Measurements from ENCODE around the gene FMNL2.

FMNL2 gene

DNA sequence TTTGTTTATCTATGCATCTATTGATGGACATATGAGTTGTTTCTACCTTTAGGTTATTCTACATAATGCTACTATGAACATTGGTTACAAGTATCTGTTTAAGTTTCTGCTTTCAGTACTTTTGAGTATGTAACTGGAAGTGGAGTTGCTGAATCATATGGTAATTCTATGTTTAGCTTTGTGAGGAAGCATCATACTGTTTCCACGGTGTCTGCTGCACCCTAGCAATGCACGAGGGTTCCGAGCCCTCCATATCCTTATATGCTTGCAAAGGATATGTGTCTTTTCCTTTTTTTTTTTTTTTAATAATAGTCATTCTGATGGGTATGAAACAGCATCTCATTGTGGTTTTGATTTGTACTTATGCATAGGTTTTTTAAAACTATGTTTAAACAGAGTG is 83.7 kb downstream of the FMNL2 start:
- H2BK15ac ChIP-seq (ENCODE audit: low read depth, poor library complexity, severe bottlenecking) = no peak overlapping the region
- no peak overlapping the region for H2BK5ac ChIP-seq (ENCODE audit: low read depth, low read length, poor library complexity, severe bottlenecking)
- no peak overlapping the region for H3K27ac ChIP-seq (ENCODE audit: low read length, poor library complexity, severe bottlenecking)
- no peak overlapping the region for H2BK120ac ChIP-seq (ENCODE audit: low read depth, low read length)
- DNase-seq = peak; percentile 42
- H3K23ac ChIP-seq (ENCODE audit: low read length in 2 of 2) = no peak overlapping the region
- H3K9me3 ChIP-seq (ENCODE audit: control insufficient read depth, low read length) = no peaks in the 10 kb centered on the region
- peaks cover 10% of the 10 kb centered on the region for H3K4me1 ChIP-seq (ENCODE audit: control insufficient read depth, insufficient read depth, low read depth, low read length)
- H2BK12ac ChIP-seq (ENCODE audit: low read length in 2 of 2) = no peak overlapping the region
- H3K4me3 ChIP-seq (ENCODE audit: insufficient read depth in 1 of 2, low read depth in 1 of 2, low read length in 2 of 2) = no peak overlapping the region
- H3K27me3 ChIP-seq (ENCODE audit: control insufficient read depth in 1 of 2, insufficient read depth in 1 of 2, low read length in 2 of 2) = no peaks in the 10 kb centered on the region
- H3K4me2 ChIP-seq (ENCODE audit: low read length, poor library complexity, severe bottlenecking) = no peak overlapping the region
- no peaks in the 10 kb centered on the region for H3K36me3 ChIP-seq (ENCODE audit: control insufficient read depth in 1 of 2, insufficient read depth in 2 of 2, low read depth in 1 of 2, low read length in 2 of 2)
- H2AFZ ChIP-seq (ENCODE audit: low read depth, low read length) = no peak overlapping the region
- 86% methylated on average over 1 of the region's 3 CpGs for WGBS
- peaks cover 21% of the 10 kb centered on the region for H3K79me1 ChIP-seq (replicated peaks; ENCODE audit: low read length, poor library complexity, severe bottlenecking)
- no peak overlapping the region for H3K14ac ChIP-seq (ENCODE audit: low read length in 2 of 2)
- no peak overlapping the region for H3K4ac ChIP-seq (ENCODE audit: low read depth in 1 of 2, low read length in 2 of 2)
- no peak overlapping the region for H4K91ac ChIP-seq (ENCODE audit: low read length)
- H2AK5ac ChIP-seq (ENCODE audit: low read length, severe bottlenecking) = no peak overlapping the region
- H3K18ac ChIP-seq (ENCODE audit: low read depth in 1 of 2, low read length in 2 of 2) = no peak overlapping the region
- H4K8ac ChIP-seq (ENCODE audit: low read length) = no peak overlapping the region
- no peak overlapping the region for H3K9ac ChIP-seq (ENCODE audit: low read length)

DNA sequence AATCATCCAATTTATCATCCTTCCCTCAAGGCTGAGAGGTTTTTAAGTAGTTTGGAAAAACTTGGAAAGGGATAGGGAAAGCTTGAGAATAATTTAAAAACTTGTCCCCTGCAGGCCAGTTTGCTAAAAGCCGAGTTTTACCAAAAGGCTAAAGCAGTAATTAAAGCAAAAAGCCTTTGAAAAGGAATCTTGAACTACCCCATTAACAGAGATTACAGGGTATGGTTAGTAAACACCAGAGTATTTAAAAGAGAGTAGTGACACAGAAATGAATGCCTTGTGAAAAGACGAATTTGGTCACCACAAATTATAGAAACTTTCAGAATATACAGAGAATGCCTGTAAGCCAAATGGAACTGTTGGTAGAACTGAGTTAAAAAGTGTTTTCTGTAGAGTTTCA is 85.0 kb downstream of the FMNL2 start:
- no peak overlapping the region for H2AFZ ChIP-seq (ENCODE audit: low read depth, low read length)
- H3K27me3 ChIP-seq (ENCODE audit: control insufficient read depth in 1 of 2, insufficient read depth in 1 of 2, low read length in 2 of 2) = no peaks in the 10 kb centered on the region
- H3K4ac ChIP-seq (ENCODE audit: low read depth in 1 of 2, low read length in 2 of 2) = no peak overlapping the region
- no peak overlapping the region for H2BK15ac ChIP-seq (ENCODE audit: low read depth, poor library complexity, severe bottlenecking)
- no peak overlapping the region for H2BK5ac ChIP-seq (ENCODE audit: low read depth, low read length, poor library complexity, severe bottlenecking)
- no peak overlapping the region for H4K8ac ChIP-seq (ENCODE audit: low read length)
- no peak overlapping the region for H2BK120ac ChIP-seq (ENCODE audit: low read depth, low read length)
- no peak overlapping the region for H3K18ac ChIP-seq (ENCODE audit: low read depth in 1 of 2, low read length in 2 of 2)
- no peaks in the 10 kb centered on the region for H3K9me3 ChIP-seq (ENCODE audit: control insufficient read depth, low read length)
- no peak overlapping the region for H3K4me3 ChIP-seq (ENCODE audit: insufficient read depth in 1 of 2, low read depth in 1 of 2, low read length in 2 of 2)
- H3K36me3 ChIP-seq (ENCODE audit: control insufficient read depth in 1 of 2, insufficient read depth in 2 of 2, low read depth in 1 of 2, low read length in 2 of 2) = no peaks in the 10 kb centered on the region
- H3K4me2 ChIP-seq (ENCODE audit: low read length, poor library complexity, severe bottlenecking) = no peak overlapping the region
- no CpG with 5 or more reads among the region's 2 CpGs for WGBS
- peaks cover 17% of the 10 kb centered on the region for H3K79me1 ChIP-seq (replicated peaks; ENCODE audit: low read length, poor library complexity, severe bottlenecking)
- DNase-seq = no peak
- H3K27ac ChIP-seq (ENCODE audit: low read length, poor library complexity, severe bottlenecking) = no peak overlapping the region
- H2BK12ac ChIP-seq (ENCODE audit: low read length in 2 of 2) = no peak overlapping the region
- H2AK5ac ChIP-seq (ENCODE audit: low read length, severe bottlenecking) = no peak overlapping the region
- peaks cover 10% of the 10 kb centered on the region for H3K4me1 ChIP-seq (ENCODE audit: control insufficient read depth, insufficient read depth, low read depth, low read length)
- peak overlapping the region; percentile 1 for H3K9ac ChIP-seq (ENCODE audit: low read length)
- H3K23ac ChIP-seq (ENCODE audit: low read length in 2 of 2) = no peak overlapping the region
- no peak overlapping the region for H3K14ac ChIP-seq (ENCODE audit: low read length in 2 of 2)
- no peak overlapping the region for H4K91ac ChIP-seq (ENCODE audit: low read length)

DNA sequence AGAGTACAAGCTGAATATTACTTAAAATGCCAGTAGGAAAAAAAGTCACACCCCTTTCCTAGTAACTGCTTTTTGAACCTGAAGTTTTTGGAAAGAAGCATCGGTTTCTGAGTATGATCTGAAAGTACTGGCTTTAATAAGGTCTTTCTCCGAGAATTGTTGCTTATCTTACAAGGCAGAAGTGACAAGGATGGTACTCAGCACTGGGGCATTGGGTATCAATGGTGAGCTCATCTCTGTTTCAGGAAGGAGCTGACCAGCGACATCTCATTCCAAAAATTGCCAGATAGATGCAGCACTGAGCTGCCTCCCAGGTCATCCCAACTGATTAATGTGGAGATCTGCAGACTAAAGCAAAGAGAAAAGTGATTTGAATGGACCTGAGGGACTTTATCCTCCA is 85.4 kb downstream of the FMNL2 start:
- no peak overlapping the region for H3K18ac ChIP-seq (ENCODE audit: low read depth in 1 of 2, low read length in 2 of 2)
- WGBS = 95% methylated on average over 3 of the region's 3 CpGs
- no peak overlapping the region for H4K91ac ChIP-seq (ENCODE audit: low read length)
- no peak overlapping the region for H3K23ac ChIP-seq (ENCODE audit: low read length in 2 of 2)
- H2AK5ac ChIP-seq (ENCODE audit: low read length, severe bottlenecking) = peak overlapping the region; percentile 69
- no peak overlapping the region for H4K8ac ChIP-seq (ENCODE audit: low read length)
- H3K79me1 ChIP-seq (replicated peaks; ENCODE audit: low read length, poor library complexity, severe bottlenecking) = peaks cover 17% of the 10 kb centered on the region
- H3K27me3 ChIP-seq (ENCODE audit: control insufficient read depth in 1 of 2, insufficient read depth in 1 of 2, low read length in 2 of 2) = no peaks in the 10 kb centered on the region
- H2BK12ac ChIP-seq (ENCODE audit: low read length in 2 of 2) = peak overlapping the region in 1 of 2 experiments; percentile 75
- peaks cover 10% of the 10 kb centered on the region for H3K4me1 ChIP-seq (ENCODE audit: control insufficient read depth, insufficient read depth, low read depth, low read length)
- no peak overlapping the region for H2BK15ac ChIP-seq (ENCODE audit: low read depth, poor library complexity, severe bottlenecking)
- H3K9ac ChIP-seq (ENCODE audit: low read length) = peak overlapping the region; percentile 1
- no peak overlapping the region for H3K14ac ChIP-seq (ENCODE audit: low read length in 2 of 2)
- no peak overlapping the region for H2AFZ ChIP-seq (ENCODE audit: low read depth, low read length)
- H2BK120ac ChIP-seq (ENCODE audit: low read depth, low read length) = no peak overlapping the region
- no peak overlapping the region for H3K4me2 ChIP-seq (ENCODE audit: low read length, poor library complexity, severe bottlenecking)
- H2BK5ac ChIP-seq (ENCODE audit: low read depth, low read length, poor library complexity, severe bottlenecking) = no peak overlapping the region
- no peak for DNase-seq
- no peak overlapping the region for H3K4me3 ChIP-seq (ENCODE audit: insufficient read depth in 1 of 2, low read depth in 1 of 2, low read length in 2 of 2)
- H3K9me3 ChIP-seq (ENCODE audit: control insufficient read depth, low read length) = no peaks in the 10 kb centered on the region
- H3K36me3 ChIP-seq (ENCODE audit: control insufficient read depth in 1 of 2, insufficient read depth in 2 of 2, low read depth in 1 of 2, low read length in 2 of 2) = no peaks in the 10 kb centered on the region
- H3K4ac ChIP-seq (ENCODE audit: low read depth in 1 of 2, low read length in 2 of 2) = no peak overlapping the region
- peak overlapping the region; percentile 86 for H3K27ac ChIP-seq (ENCODE audit: low read length, poor library complexity, severe bottlenecking)

DNA sequence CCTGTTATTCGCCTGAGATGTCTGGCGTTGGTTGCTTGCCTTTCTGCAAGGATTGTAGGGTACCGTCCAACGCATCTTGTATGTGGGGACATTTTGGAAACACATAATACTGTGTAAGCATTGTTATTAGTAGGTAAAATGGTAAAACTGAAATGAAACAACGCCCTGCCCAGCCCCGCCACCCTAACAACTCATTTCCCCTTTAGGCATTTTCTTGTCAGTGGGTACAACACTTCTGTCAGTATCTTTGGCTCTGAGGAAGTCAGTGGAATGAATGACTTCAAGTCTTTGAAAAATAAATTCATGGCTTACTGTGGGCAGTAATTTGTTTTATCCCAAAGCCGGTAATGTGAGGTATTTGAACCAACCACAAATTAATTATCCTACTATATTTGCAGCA is 86.0 kb downstream of the FMNL2 start:
- H3K27me3 ChIP-seq (ENCODE audit: control insufficient read depth in 1 of 2, insufficient read depth in 1 of 2, low read length in 2 of 2) = no peaks in the 10 kb centered on the region
- peak overlapping the region in 1 of 2 experiments; percentile 0 for H2BK12ac ChIP-seq (ENCODE audit: low read length in 2 of 2)
- no peak overlapping the region for H2BK15ac ChIP-seq (ENCODE audit: low read depth, poor library complexity, severe bottlenecking)
- no peak overlapping the region for H3K4ac ChIP-seq (ENCODE audit: low read depth in 1 of 2, low read length in 2 of 2)
- no peak overlapping the region for H4K8ac ChIP-seq (ENCODE audit: low read length)
- peaks cover 17% of the 10 kb centered on the region for H3K79me1 ChIP-seq (replicated peaks; ENCODE audit: low read length, poor library complexity, severe bottlenecking)
- H3K4me3 ChIP-seq (ENCODE audit: insufficient read depth in 1 of 2, low read depth in 1 of 2, low read length in 2 of 2) = peak overlapping the region in 1 of 2 experiments; percentile 0
- H2AK5ac ChIP-seq (ENCODE audit: low read length, severe bottlenecking) = peak overlapping the region; percentile 69
- H3K23ac ChIP-seq (ENCODE audit: low read length in 2 of 2) = no peak overlapping the region
- no peak overlapping the region for H3K18ac ChIP-seq (ENCODE audit: low read depth in 1 of 2, low read length in 2 of 2)
- no peak overlapping the region for H3K9ac ChIP-seq (ENCODE audit: low read length)
- H2AFZ ChIP-seq (ENCODE audit: low read depth, low read length) = no peak overlapping the region
- no peak overlapping the region for H4K91ac ChIP-seq (ENCODE audit: low read length)
- peak overlapping the region; percentile 86 for H3K27ac ChIP-seq (ENCODE audit: low read length, poor library complexity, severe bottlenecking)
- WGBS = 94% methylated on average over 2 of the region's 7 CpGs
- peaks cover 10% of the 10 kb centered on the region for H3K4me1 ChIP-seq (ENCODE audit: control insufficient read depth, insufficient read depth, low read depth, low read length)
- no peak overlapping the region for H3K4me2 ChIP-seq (ENCODE audit: low read length, poor library complexity, severe bottlenecking)
- DNase-seq = no peak
- H3K14ac ChIP-seq (ENCODE audit: low read length in 2 of 2) = no peak overlapping the region
- H2BK120ac ChIP-seq (ENCODE audit: low read depth, low read length) = no peak overlapping the region
- no peaks in the 10 kb centered on the region for H3K36me3 ChIP-seq (ENCODE audit: control insufficient read depth in 1 of 2, insufficient read depth in 2 of 2, low read depth in 1 of 2, low read length in 2 of 2)
- H2BK5ac ChIP-seq (ENCODE audit: low read depth, low read length, poor library complexity, severe bottlenecking) = no peak overlapping the region
- no peaks in the 10 kb centered on the region for H3K9me3 ChIP-seq (ENCODE audit: control insufficient read depth, low read length)

Measured in mesenchymal stem cell (in vitro differentiated cells and primary cell).